PC-3 (cell line): ENCODE data around the gene FBXO48.

Experiments used
- EZH2 ChIP-seq: fragments of 300-600 bp; sonication (generic); IDR thresholded peaks from one replicate; pipeline ENCODE4 v1.6.1; 2017; ENCODE audit warnings: antibody characterized with exemption, mild to moderate bottlenecking, low read length; ENCODE audit not compliant: unreplicated experiment
- EZH2phosphoT487 ChIP-seq: fragments of 300-600 bp; sonication (generic); IDR thresholded peaks from 2 replicates; pipeline ENCODE4 v1.6.1; 2018; ENCODE audit warnings: mild to moderate bottlenecking, antibody characterized with exemption, low read length, borderline replicate concordance
- TF ChIP-seq, protein P1 (sequence below): fragments of 300-600 bp; sonication (generic); conservative IDR thresholded peaks from 2 replicates; pipeline ENCODE4 v1.5.1; 2017; ENCODE audit warnings: antibody characterized with exemption, low read depth, mild to moderate bottlenecking, low read length

- TF ChIP-seq, protein P1, sequence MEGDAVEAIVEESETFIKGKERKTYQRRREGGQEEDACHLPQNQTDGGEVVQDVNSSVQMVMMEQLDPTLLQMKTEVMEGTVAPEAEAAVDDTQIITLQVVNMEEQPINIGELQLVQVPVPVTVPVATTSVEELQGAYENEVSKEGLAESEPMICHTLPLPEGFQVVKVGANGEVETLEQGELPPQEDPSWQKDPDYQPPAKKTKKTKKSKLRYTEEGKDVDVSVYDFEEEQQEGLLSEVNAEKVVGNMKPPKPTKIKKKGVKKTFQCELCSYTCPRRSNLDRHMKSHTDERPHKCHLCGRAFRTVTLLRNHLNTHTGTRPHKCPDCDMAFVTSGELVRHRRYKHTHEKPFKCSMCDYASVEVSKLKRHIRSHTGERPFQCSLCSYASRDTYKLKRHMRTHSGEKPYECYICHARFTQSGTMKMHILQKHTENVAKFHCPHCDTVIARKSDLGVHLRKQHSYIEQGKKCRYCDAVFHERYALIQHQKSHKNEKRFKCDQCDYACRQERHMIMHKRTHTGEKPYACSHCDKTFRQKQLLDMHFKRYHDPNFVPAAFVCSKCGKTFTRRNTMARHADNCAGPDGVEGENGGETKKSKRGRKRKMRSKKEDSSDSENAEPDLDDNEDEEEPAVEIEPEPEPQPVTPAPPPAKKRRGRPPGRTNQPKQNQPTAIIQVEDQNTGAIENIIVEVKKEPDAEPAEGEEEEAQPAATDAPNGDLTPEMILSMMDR = no peak
- TF ChIP-seq EZH2 (no peak), EZH2phosphoT487 (no peak)
Measured at GRCh38 chr2:68413466-68413865, 53.6 kb downstream of the FBXO48 start.
